HEK293 (cell line): ENCODE results near the gene SMTN.

Experiments
- ZNF274 ChIP-seq, 2 experiments: fragments of 200-500 bp in 1 of 2; fragments of 450-650 bp in 1 of 2; sonication (Bioruptor generic) in 1 of 2; formaldehyde crosslinking in 1 of 2; IDR thresholded peaks; 2 replicates each; pipeline versions ENCODE4 v1.5.1 to v1.6.1; 2014 to 2016; ENCODE audit warnings: borderline replicate concordance in 1 of 2, inconsistent platforms in 1 of 2, low read length in 1 of 2, missing biosample characterization in 1 of 2, missing genetic modification characterization in 1 of 2
- ZNF510 ChIP-seq: fragments of 450-650 bp; formaldehyde crosslinking; IDR thresholded peaks from 2 replicates; pipeline ENCODE4 v1.5.1; 2018; ENCODE audit warnings: mild to moderate bottlenecking, missing genetic modification characterization, missing biosample characterization; ENCODE audit not compliant: insufficient replicate concordance
- ZNF549 ChIP-seq: fragments of 450-650 bp; IDR thresholded peaks from 2 replicates; pipeline ENCODE4 v1.5.1; 2018; ENCODE audit warnings: missing biosample characterization, missing genetic modification characterization, mild to moderate bottlenecking, inconsistent platforms, moderate library complexity
- ZNF670 ChIP-seq: fragments of 450-650 bp; formaldehyde crosslinking; IDR thresholded peaks from 2 replicates; pipeline ENCODE4 v1.5.1; 2016; ENCODE audit warnings: missing biosample characterization, missing genetic modification characterization, low read depth
- ZSCAN30 ChIP-seq: fragments of 450-650 bp; IDR thresholded peaks from 2 replicates; pipeline ENCODE4 v1.5.1; 2018; ENCODE audit warnings: missing biosample characterization, mild to moderate bottlenecking, missing genetic modification characterization, moderate library complexity
- TF ChIP-seq, protein P1 (sequence below): fragments of 450-650 bp; formaldehyde crosslinking; IDR thresholded peaks from 2 replicates; pipeline ENCODE4 v1.5.1; 2017; ENCODE audit warnings: missing biosample characterization, missing genetic modification characterization
- TF ChIP-seq, protein P2 (sequence below): fragments of 450-650 bp; formaldehyde crosslinking; IDR thresholded peaks from 2 replicates; pipeline ENCODE4 v1.5.1; 2016; ENCODE audit warnings: missing biosample characterization, missing genetic modification characterization
- TF ChIP-seq, protein P3 (sequence below): fragments of 450-650 bp; formaldehyde crosslinking; IDR thresholded peaks from 2 replicates; pipeline ENCODE4 v1.5.1; 2016; ENCODE audit warnings: missing biosample characterization, missing genetic modification characterization
- TF ChIP-seq, protein P4 (sequence below): fragments of 450-650 bp; formaldehyde crosslinking; IDR thresholded peaks from 2 replicates; pipeline ENCODE4 v1.5.1; 2016; ENCODE audit warnings: missing biosample characterization, missing genetic modification characterization, low read depth

DNA sequence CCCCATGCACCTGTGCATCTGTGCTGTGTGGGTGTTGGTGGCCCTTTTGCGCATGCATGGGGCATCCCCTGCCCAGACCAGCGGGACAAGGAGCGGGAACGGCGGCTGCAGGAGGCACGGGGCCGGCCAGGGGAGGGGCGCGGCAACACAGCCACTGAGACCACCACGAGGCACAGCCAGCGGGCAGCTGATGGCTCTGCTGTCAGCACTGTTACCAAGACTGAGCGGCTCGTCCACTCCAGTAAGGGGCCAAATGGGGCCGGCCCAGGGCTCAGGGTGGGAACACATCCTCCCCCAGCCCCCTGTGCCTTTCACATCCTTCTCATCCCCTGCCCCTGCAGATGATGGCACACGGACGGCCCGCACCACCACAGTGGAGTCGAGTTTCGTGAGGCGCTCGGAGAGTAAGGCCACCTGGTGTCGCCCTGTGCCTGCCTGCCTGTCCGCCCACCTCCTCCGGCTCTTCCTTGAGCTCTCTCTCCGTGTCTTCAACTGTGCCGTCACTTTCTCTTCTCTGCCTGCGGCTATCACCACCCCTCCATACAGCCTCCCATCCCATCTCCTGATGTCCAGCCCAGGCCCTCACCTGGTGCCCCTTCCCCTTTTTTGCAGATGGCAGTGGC is 15.7 kb downstream of the SMTN start:
- no peak for TF ChIP-seq ZNF549 (tag by site-specific recombination)
- TF ChIP-seq, protein P1, sequence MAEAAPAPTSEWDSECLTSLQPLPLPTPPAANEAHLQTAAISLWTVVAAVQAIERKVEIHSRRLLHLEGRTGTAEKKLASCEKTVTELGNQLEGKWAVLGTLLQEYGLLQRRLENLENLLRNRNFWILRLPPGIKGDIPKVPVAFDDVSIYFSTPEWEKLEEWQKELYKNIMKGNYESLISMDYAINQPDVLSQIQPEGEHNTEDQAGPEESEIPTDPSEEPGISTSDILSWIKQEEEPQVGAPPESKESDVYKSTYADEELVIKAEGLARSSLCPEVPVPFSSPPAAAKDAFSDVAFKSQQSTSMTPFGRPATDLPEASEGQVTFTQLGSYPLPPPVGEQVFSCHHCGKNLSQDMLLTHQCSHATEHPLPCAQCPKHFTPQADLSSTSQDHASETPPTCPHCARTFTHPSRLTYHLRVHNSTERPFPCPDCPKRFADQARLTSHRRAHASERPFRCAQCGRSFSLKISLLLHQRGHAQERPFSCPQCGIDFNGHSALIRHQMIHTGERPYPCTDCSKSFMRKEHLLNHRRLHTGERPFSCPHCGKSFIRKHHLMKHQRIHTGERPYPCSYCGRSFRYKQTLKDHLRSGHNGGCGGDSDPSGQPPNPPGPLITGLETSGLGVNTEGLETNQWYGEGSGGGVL (tag by site-specific recombination): no peak
- TF ChIP-seq, protein P2, sequence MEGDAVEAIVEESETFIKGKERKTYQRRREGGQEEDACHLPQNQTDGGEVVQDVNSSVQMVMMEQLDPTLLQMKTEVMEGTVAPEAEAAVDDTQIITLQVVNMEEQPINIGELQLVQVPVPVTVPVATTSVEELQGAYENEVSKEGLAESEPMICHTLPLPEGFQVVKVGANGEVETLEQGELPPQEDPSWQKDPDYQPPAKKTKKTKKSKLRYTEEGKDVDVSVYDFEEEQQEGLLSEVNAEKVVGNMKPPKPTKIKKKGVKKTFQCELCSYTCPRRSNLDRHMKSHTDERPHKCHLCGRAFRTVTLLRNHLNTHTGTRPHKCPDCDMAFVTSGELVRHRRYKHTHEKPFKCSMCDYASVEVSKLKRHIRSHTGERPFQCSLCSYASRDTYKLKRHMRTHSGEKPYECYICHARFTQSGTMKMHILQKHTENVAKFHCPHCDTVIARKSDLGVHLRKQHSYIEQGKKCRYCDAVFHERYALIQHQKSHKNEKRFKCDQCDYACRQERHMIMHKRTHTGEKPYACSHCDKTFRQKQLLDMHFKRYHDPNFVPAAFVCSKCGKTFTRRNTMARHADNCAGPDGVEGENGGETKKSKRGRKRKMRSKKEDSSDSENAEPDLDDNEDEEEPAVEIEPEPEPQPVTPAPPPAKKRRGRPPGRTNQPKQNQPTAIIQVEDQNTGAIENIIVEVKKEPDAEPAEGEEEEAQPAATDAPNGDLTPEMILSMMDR (tag by site-specific recombination): no peak
- no peak for TF ChIP-seq ZNF670 (tag by site-specific recombination)
- TF ChIP-seq ZNF510 (tag by site-specific recombination): no peak
- TF ChIP-seq, protein P3, sequence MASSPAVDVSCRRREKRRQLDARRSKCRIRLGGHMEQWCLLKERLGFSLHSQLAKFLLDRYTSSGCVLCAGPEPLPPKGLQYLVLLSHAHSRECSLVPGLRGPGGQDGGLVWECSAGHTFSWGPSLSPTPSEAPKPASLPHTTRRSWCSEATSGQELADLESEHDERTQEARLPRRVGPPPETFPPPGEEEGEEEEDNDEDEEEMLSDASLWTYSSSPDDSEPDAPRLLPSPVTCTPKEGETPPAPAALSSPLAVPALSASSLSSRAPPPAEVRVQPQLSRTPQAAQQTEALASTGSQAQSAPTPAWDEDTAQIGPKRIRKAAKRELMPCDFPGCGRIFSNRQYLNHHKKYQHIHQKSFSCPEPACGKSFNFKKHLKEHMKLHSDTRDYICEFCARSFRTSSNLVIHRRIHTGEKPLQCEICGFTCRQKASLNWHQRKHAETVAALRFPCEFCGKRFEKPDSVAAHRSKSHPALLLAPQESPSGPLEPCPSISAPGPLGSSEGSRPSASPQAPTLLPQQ (tag by site-specific recombination): no peak
- no peak for TF ChIP-seq ZNF274 (IDR thresholded peaks at IDR 0.05; ENCODE audit: low read length)
- no peak for TF ChIP-seq ZNF274 (tag by site-specific recombination; IDR thresholded peaks at IDR 0.05; ENCODE audit: borderline replicate concordance)
- TF ChIP-seq, protein P4, sequence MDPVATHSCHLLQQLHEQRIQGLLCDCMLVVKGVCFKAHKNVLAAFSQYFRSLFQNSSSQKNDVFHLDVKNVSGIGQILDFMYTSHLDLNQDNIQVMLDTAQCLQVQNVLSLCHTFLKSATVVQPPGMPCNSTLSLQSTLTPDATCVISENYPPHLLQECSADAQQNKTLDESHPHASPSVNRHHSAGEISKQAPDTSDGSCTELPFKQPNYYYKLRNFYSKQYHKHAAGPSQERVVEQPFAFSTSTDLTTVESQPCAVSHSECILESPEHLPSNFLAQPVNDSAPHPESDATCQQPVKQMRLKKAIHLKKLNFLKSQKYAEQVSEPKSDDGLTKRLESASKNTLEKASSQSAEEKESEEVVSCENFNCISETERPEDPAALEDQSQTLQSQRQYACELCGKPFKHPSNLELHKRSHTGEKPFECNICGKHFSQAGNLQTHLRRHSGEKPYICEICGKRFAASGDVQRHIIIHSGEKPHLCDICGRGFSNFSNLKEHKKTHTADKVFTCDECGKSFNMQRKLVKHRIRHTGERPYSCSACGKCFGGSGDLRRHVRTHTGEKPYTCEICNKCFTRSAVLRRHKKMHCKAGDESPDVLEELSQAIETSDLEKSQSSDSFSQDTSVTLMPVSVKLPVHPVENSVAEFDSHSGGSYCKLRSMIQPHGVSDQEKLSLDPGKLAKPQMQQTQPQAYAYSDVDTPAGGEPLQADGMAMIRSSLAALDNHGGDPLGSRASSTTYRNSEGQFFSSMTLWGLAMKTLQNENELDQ (tag by site-specific recombination): no peak
- TF ChIP-seq ZSCAN30: no peak
